DND-41 (cell line): Measurements from ENCODE around the gene CDC45.

ENCODE experiments used
- ATAC-seq: fragments of 200-7000 bp; cut with Tn5 transposase; 3 replicates; pipeline ENCODE4 v1.9.1; 2021; ENCODE audit warnings: low read depth; ENCODE audit not compliant: insufficient read depth
- DNase-seq: peaks from one replicate; pipeline ENCODE4 v3.0.0-alpha.2; 2020
- H2AFZ ChIP-seq: 2 replicates; pipeline ENCODE4 v1.6.0; 2012; ENCODE audit warnings: low read depth, low read length
- H3K27ac ChIP-seq: 2 replicates; pipeline ENCODE4 v1.5.1; 2012; ENCODE audit warnings: low read length, inconsistent platforms
- H3K27me3 ChIP-seq: fragments of 200-600 bp; sonication (generic); 2 replicates; pipeline ENCODE4 v1.6.0; 2012; ENCODE audit warnings: low read length, mild to moderate bottlenecking, inconsistent platforms; ENCODE audit not compliant: insufficient read depth, poor library complexity
- H3K36me3 ChIP-seq: 2 replicates; pipeline ENCODE4 v1.5.1; 2012; ENCODE audit warnings: low read length, inconsistent platforms; ENCODE audit not compliant: insufficient read depth
- H3K4me1 ChIP-seq: 2 replicates; pipeline ENCODE4 v1.5.1; 2012; ENCODE audit warnings: mild to moderate bottlenecking, low read length; ENCODE audit not compliant: insufficient read depth
- H3K4me2 ChIP-seq: 2 replicates; pipeline ENCODE4 v1.6.0; 2012; ENCODE audit warnings: mild to moderate bottlenecking, moderate library complexity, low read length, inconsistent platforms; ENCODE audit not compliant: insufficient read depth
- H3K4me3 ChIP-seq, 2 experiments: fragments of 200-600 bp in 1 of 2; shearing (Covaris generic) in 1 of 2; 2 replicates each; pipeline ENCODE4 v1.5.1; 2012 to 2016; ENCODE audit warnings: inconsistent platforms in 2 of 2, low read length in 2 of 2, mild to moderate bottlenecking in 2 of 2, low read depth in 1 of 2, moderate library complexity in 1 of 2
- H3K79me2 ChIP-seq: 2 replicates; pipeline ENCODE4 v1.6.0; 2012; ENCODE audit warnings: low read length, inconsistent platforms; ENCODE audit not compliant: insufficient read depth
- H3K9ac ChIP-seq: 2 replicates; pipeline ENCODE4 v1.6.0; 2012; ENCODE audit warnings: low read depth, mild to moderate bottlenecking, inconsistent platforms, low read length, moderate library complexity
- H3K9me3 ChIP-seq: 2 replicates; pipeline ENCODE4 v1.5.1; 2012; ENCODE audit warnings: low read length, moderate library complexity, mild to moderate bottlenecking, inconsistent platforms; ENCODE audit not compliant: insufficient read depth, severe bottlenecking
- H4K20me1 ChIP-seq: 2 replicates; pipeline ENCODE4 v1.6.0; 2012; ENCODE audit warnings: low read length; ENCODE audit not compliant: insufficient read depth
- CTCF ChIP-seq: IDR thresholded peaks from 2 replicates; pipeline ENCODE4 v1.5.1; 2012; ENCODE audit warnings: borderline replicate concordance, low read length, moderate library complexity, mild to moderate bottlenecking; ENCODE audit not compliant: poor library complexity, severe bottlenecking; ENCODE audit errors: extremely low read depth
- EZH2 ChIP-seq: IDR thresholded peaks from 3 replicates; pipeline ENCODE4 v1.6.1; 2012; ENCODE audit warnings: borderline replicate concordance, low read depth, mild to moderate bottlenecking, moderate library complexity, low read length, inconsistent platforms; ENCODE audit not compliant: severe bottlenecking

CDC45 gene

GRCh38 chr22:19455585-19456370, 23.9 kb upstream of the CDC45 start:
- ATAC-seq: no peak
- TF ChIP-seq CTCF (no peak), EZH2 (no peak)
- peaks cover 4% of the 10 kb centered on the region; the same call in 1 of the 2 replicates for H4K20me1 ChIP-seq

GRCh38 chr22:19456541-19456940, 23.2 kb upstream of the CDC45 start:
- Histone ChIP-seq H3K9ac (no peak overlapping the region), H3K4me3 (no peak overlapping the region), H3K27ac (no peak overlapping the region), H3K9me3 (no peaks in the 10 kb centered on the region), H3K27me3 (no peaks in the 10 kb centered on the region), H3K79me2 (no peaks in the 10 kb centered on the region), H3K4me1 (no peaks in the 10 kb centered on the region), H3K4me2 (no peak overlapping the region), H2AFZ (no peak overlapping the region), H4K20me1 (peaks cover 4% of the 10 kb centered on the region; the same call in 1 of the 2 replicates), H3K36me3 (peaks cover 86% of the 10 kb centered on the region)
- no peak for DNase-seq
- TF ChIP-seq CTCF (no peak), EZH2 (no peak)
- no peak for ATAC-seq

More at GRCh38 chr22:19455585-19456370, 23.9 kb upstream of the CDC45 start:
- no peak overlapping the region for H3K27ac ChIP-seq
- peaks cover 89% of the 10 kb centered on the region for H3K36me3 ChIP-seq
- no peak overlapping the region for H3K4me3 ChIP-seq
- H3K9ac ChIP-seq: no peak overlapping the region
- no peaks in the 10 kb centered on the region for H3K9me3 ChIP-seq
- no peaks in the 10 kb centered on the region for H3K4me1 ChIP-seq
- no peak overlapping the region for H2AFZ ChIP-seq
- H3K4me2 ChIP-seq: no peak overlapping the region
- no peak for DNase-seq
- H3K27me3 ChIP-seq: no peaks in the 10 kb centered on the region
- H3K79me2 ChIP-seq: no peaks in the 10 kb centered on the region

- TF ChIP-seq EZH2: no peak
- no peak for TF ChIP-seq CTCF
- no peak overlapping the region for H3K9ac ChIP-seq
- no peak for DNase-seq
Measured at GRCh38 chr22:19457828-19458428, 21.8 kb upstream of the CDC45 start.

More at GRCh38 chr22:19457828-19458428, 21.8 kb upstream of the CDC45 start:
- Histone ChIP-seq H3K36me3 (peaks cover 80% of the 10 kb centered on the region), H3K9me3 (no peaks in the 10 kb centered on the region), H4K20me1 (peaks cover 4% of the 10 kb centered on the region; the same call in 1 of the 2 replicates), H3K4me1 (no peaks in the 10 kb centered on the region), H3K4me2 (no peak overlapping the region), H3K27me3 (no peaks in the 10 kb centered on the region), H3K27ac (no peak overlapping the region), H2AFZ (no peak overlapping the region), H3K79me2 (no peaks in the 10 kb centered on the region), H3K4me3 (no peak overlapping the region)
- no peak for ATAC-seq
